H1 (cell line): ENCODE data around the gene PARD3. TPM values are rescaled to one million over a fixed set of nuclear protein-coding genes. Genes with fewer than 3 reads are reported as not detected.

Experiments used
- CTCF ChIA-PET: fragments of 300-600 bp; sonication (Branson Sonifier 250); formaldehyde crosslinking; loops from one replicate; lab custom pipeline; 2021; ENCODE audit not compliant: partially characterized antibody; lab: Charles Lee
- POLR2A ChIA-PET: fragments of 300-600 bp; sonication (Branson Sonifier 250); formaldehyde crosslinking; loops from one replicate; lab custom pipeline; 2021; ENCODE audit warnings: inconsistent platforms; ENCODE audit not compliant: partially characterized antibody; lab: Charles Lee
- DNase-seq, 2 experiments: peaks; one replicate each; pipeline versions ENCODE4 v3.0.0 to v3.0.0-alpha.2; 2010 to 2022; ENCODE audit warnings: low spot score in 2 of 2, low read depth in 1 of 2, mixed read lengths in 1 of 2
- FAIRE-seq: peaks from 2 replicates; lab custom pipeline; 2011; peaks lifted over from hg19 to GRCh38; lab: Jason Lieb, UNC
- H2AFZ ChIP-seq: 2 replicates; pipeline ENCODE4 v1.8.1; 2012; ENCODE audit warnings: low read length, inconsistent platforms
- H2AK5ac ChIP-seq: 2 replicates; pipeline ENCODE4 v1.6.1; 2013; ENCODE audit warnings: low read depth, low read length
- H2BK120ac ChIP-seq: replicated peaks from 2 replicates; pipeline ENCODE3; 2013; ENCODE audit warnings: low read depth, low read length, inconsistent platforms
- H2BK12ac ChIP-seq: 2 replicates; pipeline ENCODE4 v1.6.1; 2013; ENCODE audit warnings: low read depth, low read length
- H2BK15ac ChIP-seq: 2 replicates; pipeline ENCODE4 v1.6.1; 2013; ENCODE audit warnings: low read length
- H2BK20ac ChIP-seq: 2 replicates; pipeline ENCODE4 v1.6.1; 2013; ENCODE audit warnings: low read length
- H2BK5ac ChIP-seq: 2 replicates; pipeline ENCODE4 v1.6.1; 2013; ENCODE audit warnings: low read depth, low read length
- H3K14ac ChIP-seq: 2 replicates; pipeline ENCODE4 v1.6.1; 2013; ENCODE audit warnings: inconsistent platforms; ENCODE audit not compliant: insufficient read length
- H3K18ac ChIP-seq: 2 replicates; pipeline ENCODE4 v1.6.1; 2013; ENCODE audit warnings: low read length; ENCODE audit errors: extremely low read depth
- H3K23ac ChIP-seq: 2 replicates; pipeline ENCODE4 v1.6.1; 2013; ENCODE audit warnings: inconsistent platforms; ENCODE audit not compliant: insufficient read length
- H3K23me2 ChIP-seq: 2 replicates; pipeline ENCODE4 v1.6.1; 2013; ENCODE audit warnings: low read depth, low read length
- H3K27ac ChIP-seq: 2 replicates; pipeline ENCODE4 v1.6.1; 2011; ENCODE audit warnings: low read depth, low read length, inconsistent platforms
- H3K27me3 ChIP-seq, 4 experiments: replicated peaks in 1 of 4; 1 replicate in 1 of 4; 2 replicates in 3 of 4; pipeline versions ENCODE4 v1.6.1 to v1.8.1; 2011 to 2013; ENCODE audit warnings: low read length in 3 of 4, mild to moderate bottlenecking in 3 of 4, inconsistent platforms in 2 of 4, mixed read lengths in 2 of 4, moderate library complexity in 1 of 4; ENCODE audit not compliant: control insufficient read depth in 3 of 4, insufficient read depth in 3 of 4; ENCODE audit errors: extremely low read depth in 1 of 4
- H3K36me3 ChIP-seq, 4 experiments: 2 replicates each; pipeline versions ENCODE4 v1.6.1 to v1.8.1; 2011 to 2013; ENCODE audit warnings: mild to moderate bottlenecking in 4 of 4, low read length in 3 of 4, moderate library complexity in 2 of 4, control low read depth in 1 of 4, inconsistent platforms in 1 of 4; ENCODE audit not compliant: insufficient read depth in 4 of 4, control insufficient read depth in 2 of 4
- H3K4ac ChIP-seq: replicated peaks from 2 replicates; pipeline ENCODE3; 2013; ENCODE audit warnings: low read length, low read depth, mixed read lengths, inconsistent platforms; ENCODE audit not compliant: insufficient read length
- H3K4me1 ChIP-seq, 4 experiments: replicated peaks in 1 of 4; 1 replicate in 1 of 4; 2 replicates in 3 of 4; pipeline versions ENCODE4 v1.6.1 to v1.8.1; 2011 to 2013; ENCODE audit warnings: low read length in 3 of 4, inconsistent platforms in 2 of 4, mixed read lengths in 1 of 4; ENCODE audit not compliant: insufficient read depth in 4 of 4, control insufficient read depth in 3 of 4
- H3K4me2 ChIP-seq, 2 experiments: 2 replicates each; pipeline versions ENCODE4 v1.6.1 to v1.8.1; 2011 to 2013; ENCODE audit warnings: low read depth in 2 of 2, low read length in 2 of 2, control low read depth in 1 of 2, inconsistent platforms in 1 of 2, mild to moderate bottlenecking in 1 of 2; ENCODE audit not compliant: insufficient read depth in 1 of 2
- H3K4me3 ChIP-seq, 4 experiments: fragments of 200-600, 300-600 bp in 1 of 4; sonication (generic), shearing (Covaris generic), sonication (Bioruptor Twin) in 1 of 4; 2 replicates each; pipeline versions ENCODE4 v1.5.1 to v1.8.1; 2011 to 2016; ENCODE audit warnings: low read length in 4 of 4, low read depth in 3 of 4, control low read depth in 2 of 4, inconsistent platforms in 2 of 4, mild to moderate bottlenecking in 2 of 4, mixed read lengths in 1 of 4, moderate library complexity in 1 of 4; ENCODE audit not compliant: insufficient read depth in 2 of 4; ENCODE audit errors: extremely low read depth in 1 of 4
- H3K56ac ChIP-seq: replicated peaks from 2 replicates; pipeline ENCODE3; 2013; ENCODE audit warnings: low read depth, mild to moderate bottlenecking, mixed read lengths, low read length, inconsistent platforms; ENCODE audit not compliant: insufficient read length
- H3K79me1 ChIP-seq: 2 replicates; pipeline ENCODE4 v1.6.1; 2013; ENCODE audit warnings: low read depth, low read length, control low read depth
- H3K79me2 ChIP-seq, 2 experiments: 2 replicates each; pipeline versions ENCODE4 v1.6.1 to v1.8.1; 2012 to 2013; ENCODE audit warnings: low read length in 2 of 2, mild to moderate bottlenecking in 2 of 2, inconsistent platforms in 1 of 2; ENCODE audit not compliant: insufficient read depth in 2 of 2, control insufficient read depth in 1 of 2
- H3K9ac ChIP-seq, 4 experiments: replicated peaks in 1 of 4; 1 replicate in 1 of 4; 2 replicates in 3 of 4; pipeline versions ENCODE4 v1.6.1 to v1.8.1; 2011 to 2013; ENCODE audit warnings: low read depth in 3 of 4, low read length in 3 of 4, control low read depth in 2 of 4, mild to moderate bottlenecking in 2 of 4, moderate library complexity in 2 of 4, inconsistent platforms in 1 of 4; ENCODE audit errors: extremely low read depth in 1 of 4
- H3K9me3 ChIP-seq, 2 experiments: 2 replicates each; pipeline versions ENCODE4 v1.6.1 to v1.8.1; 2012 to 2013; ENCODE audit warnings: mild to moderate bottlenecking in 2 of 2, moderate library complexity in 2 of 2, control low read depth in 1 of 2, inconsistent platforms in 1 of 2, low read depth in 1 of 2, low read length in 1 of 2, mixed read lengths in 1 of 2; ENCODE audit not compliant: insufficient read depth in 2 of 2
- H4K20me1 ChIP-seq, 2 experiments: replicated peaks in 1 of 2; 2 replicates each; pipeline versions ENCODE3 to v1.8.1; 2011 to 2013; ENCODE audit warnings: inconsistent platforms in 2 of 2, low read length in 2 of 2, mild to moderate bottlenecking in 1 of 2; ENCODE audit not compliant: insufficient read depth in 2 of 2, control insufficient read depth in 1 of 2
- H4K5ac ChIP-seq: 2 replicates; pipeline ENCODE4 v1.6.1; 2013; ENCODE audit warnings: low read length, low read depth, mixed read lengths, inconsistent platforms; ENCODE audit not compliant: insufficient read length
- H4K8ac ChIP-seq: 2 replicates; pipeline ENCODE4 v1.8.0; 2013; ENCODE audit warnings: mild to moderate bottlenecking, moderate library complexity, low read length, inconsistent platforms; ENCODE audit not compliant: insufficient read depth; ENCODE audit errors: extremely low read depth
- H4K91ac ChIP-seq: replicated peaks from 2 replicates; pipeline ENCODE3; 2013; ENCODE audit warnings: low read length, mixed read lengths, inconsistent platforms; ENCODE audit not compliant: insufficient read length
- EGR1 ChIP-seq: IDR thresholded peaks from 2 replicates; pipeline ENCODE4 v1.6.1; 2011; ENCODE audit warnings: low read depth, low read length, borderline replicate concordance
- GABPA ChIP-seq: IDR thresholded peaks from 2 replicates; pipeline ENCODE4 v1.6.1; 2011; ENCODE audit warnings: mild to moderate bottlenecking, low read length, moderate library complexity, borderline replicate concordance; ENCODE audit not compliant: insufficient read depth
- GTF2F1 ChIP-seq: IDR thresholded peaks from 2 replicates; pipeline ENCODE4 v1.6.1; 2012; ENCODE audit warnings: low read depth, low read length, improper control_type of control experiment, borderline replicate concordance
- MAFK ChIP-seq: IDR thresholded peaks from 2 replicates; pipeline ENCODE4 v1.6.1; 2012; ENCODE audit warnings: low read depth, mild to moderate bottlenecking, improper control_type of control experiment, low read length
- PHF8 ChIP-seq: fragments of 200-600 bp; sonication (generic); conservative IDR thresholded peaks from 2 replicates; pipeline ENCODE4 v1.7.1; 2012; ENCODE audit warnings: low read depth, mild to moderate bottlenecking, inconsistent platforms, low read length, moderate library complexity
- RNF2 ChIP-seq: fragments of 200-900, 300-1000 bp; sonication (generic); IDR thresholded peaks from 2 replicates; pipeline ENCODE4 v1.7.1; 2016; ENCODE audit warnings: borderline replicate concordance, low read depth, mild to moderate bottlenecking, antibody characterized with exemption, low read length; ENCODE audit not compliant: poor library complexity, severe bottlenecking; ENCODE audit errors: missing control alignments
- TAF7 ChIP-seq: optimal IDR thresholded peaks from 2 replicates; pipeline ENCODE3; 2011; ENCODE audit warnings: low read depth, mild to moderate bottlenecking, inconsistent platforms, low read length, moderate library complexity, borderline replicate concordance
- WGBS, 2 experiments: shearing (Covaris generic) in 1 of 2; methylation state at CpG; one replicate each; pipeline versions ENCODE4 v1.1.6 to v1.1.7; 2013 to 2015; ENCODE audit warnings: low lambda C conversion rate in 2 of 2, mixed read lengths in 2 of 2, inconsistent platforms in 1 of 2, low coverage in 1 of 2, missing lambda C conversion rate in 1 of 2; ENCODE audit not compliant: insufficient replicate concordance in 2 of 2, insufficient coverage in 1 of 2, insufficient read length in 1 of 2; ENCODE audit errors: extremely low coverage in 1 of 2, missing lambda C conversion rate in 1 of 2; 5-methylcytosine and 5-hydroxymethylcytosine counted together
- polyA plus RNA-seq, 7 experiments: library from polyadenylated mRNA; depleted of rRNA in 3 of 7; stranded (reverse) in 5 of 7; unstranded in 2 of 7; fragments of >200 nt in 5 of 7; fragments of 200-250 nt in 2 of 7; gene quantifications; 1 replicate in 5 of 7; 2 replicates in 1 of 7; 4 replicates in 1 of 7; pipeline versions ENCODE4 v1.2.1 to v1.2.3, GENCODE V29; 2011 to 2013; ENCODE audit warnings: missing spikeins in 2 of 7, mixed read lengths in 2 of 7
- total RNA-seq: library from RNA; stranded (reverse); fragmentation: NEBNext Ultra II Directional; extraction: Animal tissue kit (Norgen Biotek cat#: 25700); gene quantifications from 2 replicates; pipeline ENCODE4 v1.2.1, GENCODE V29; 2021

PARD3 gene
- total and polyA plus RNA-seq, 2 of the 8 experiments (the other 6 are each of a cell fraction or from before 2014, with no cell fraction given), result 19.7 to 49.1 TPM

DNA sequence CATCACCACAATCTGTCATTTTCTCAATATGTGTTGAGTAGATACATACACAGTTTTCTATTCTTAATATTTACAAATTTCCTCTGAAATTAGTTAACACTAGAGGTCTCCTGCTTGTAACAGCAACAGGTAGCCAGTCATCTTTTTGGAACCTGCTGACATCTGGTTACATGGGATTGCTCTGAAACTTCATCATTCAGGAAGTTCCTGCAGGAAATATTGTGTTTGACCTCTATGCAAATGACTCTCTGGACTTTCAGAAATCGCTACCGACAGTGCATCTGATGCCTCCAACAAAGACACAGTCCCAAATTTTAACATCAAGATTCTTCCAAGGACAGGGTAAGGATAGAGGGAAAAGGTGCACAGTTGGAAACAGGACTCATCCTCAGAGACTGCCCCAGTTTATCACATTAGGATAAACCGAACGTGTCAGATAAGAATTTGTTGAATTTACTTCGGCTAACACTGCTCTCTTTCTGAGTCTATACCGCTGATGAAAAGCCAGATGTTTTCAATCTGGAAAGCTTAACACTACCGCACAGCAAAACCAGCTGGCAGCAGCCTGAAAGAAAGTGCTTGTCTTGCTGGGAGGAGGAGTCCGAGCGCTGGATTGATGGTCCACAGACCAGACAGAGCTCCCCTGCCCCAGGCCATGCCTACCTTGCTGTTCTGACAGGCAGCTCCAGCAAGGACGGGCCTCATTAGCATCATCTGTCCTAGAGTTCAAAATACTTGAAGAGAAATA, 633.4 kb downstream of the PARD3 start:
- H2BK120ac ChIP-seq, result no peak overlapping the region
- no peak overlapping the region for H2BK12ac ChIP-seq
- H2BK20ac ChIP-seq, result no peak overlapping the region
- H3K23me2 ChIP-seq, result no peaks in the 10 kb centered on the region
- H2BK5ac ChIP-seq, result no peak overlapping the region
- H3K9ac ChIP-seq, result no peak overlapping the region
- no peak overlapping the region for H3K4me3 ChIP-seq
- TF ChIP-seq PHF8 (no peak), MAFK (no peak), GTF2F1 (no peak), EGR1 (no peak), RNF2 (no peak), GABPA (no peak), TAF7 (no peak)
- no peak overlapping the region for H4K91ac ChIP-seq
- 82% methylated on average over 10 of the region's 10 CpGs; no CpG with 5 or more reads in 1 of the 2 experiments for WGBS, 2 experiments
- H3K79me1 ChIP-seq, result no peaks in the 10 kb centered on the region
- no peak overlapping the region for H3K27ac ChIP-seq
- H2BK15ac ChIP-seq, result no peak overlapping the region
- CTCF ChIA-PET, result interaction anchor here (0.6 to 0.8 kb wide), 4 partner anchors 10 to 247 kb away, joined by 3 read pairs; no protein-coding TSS in a partner anchor
- H3K4me2 ChIP-seq, result no peak overlapping the region
- no peak overlapping the region for H3K56ac ChIP-seq
- H4K5ac ChIP-seq, result no peak overlapping the region
- no peaks in the 10 kb centered on the region for H4K20me1 ChIP-seq
- H4K8ac ChIP-seq, result no peak overlapping the region
- no peak overlapping the region for H3K14ac ChIP-seq
- POLR2A ChIA-PET, result no interaction called here
- no peaks in the 10 kb centered on the region for H3K79me2 ChIP-seq
- H3K4ac ChIP-seq, result no peak overlapping the region
- H2AFZ ChIP-seq, result no peak overlapping the region
- H3K23ac ChIP-seq, result no peak overlapping the region
- H3K18ac ChIP-seq, result no peak overlapping the region
- peaks cover 15 to 47% (median 42%) of the 10 kb centered on the region in 4 experiments for H3K4me1 ChIP-seq
- no peaks in the 10 kb centered on the region for H3K9me3 ChIP-seq
- no peak overlapping the region; the same call in 1 of the 2 replicates for H2AK5ac ChIP-seq
- DNase-seq (no peak), FAIRE-seq (no peak)
- no peaks in the 10 kb centered on the region for H3K27me3 ChIP-seq
- H3K36me3 ChIP-seq, result no peaks in the 10 kb centered on the region
